ENCODE results near the gene SACS. TPM values are rescaled to one million over a fixed set of nuclear protein-coding genes. Genes with fewer than 3 reads are reported as not detected.

Gene SACS
- total and polyA plus RNA-seq, 2 of the 8 experiments (the other 6 are each of a cell fraction or from before 2014, with no cell fraction given), result 11.0 to 54.2 TPM

GRCh38 chr13:23386533-23386932 is 47.0 kb downstream of the SACS start (continued):
- TF ChIP-seq CHD7 (IDR thresholded peaks at IDR 0.05; ENCODE audit: insufficient replicate concordance, low read length), result no peak
- TF ChIP-seq GABPA (IDR thresholded peaks at IDR 0.05; ENCODE audit: borderline replicate concordance, insufficient read depth, low read length), result no peak
- TF ChIP-seq SRF (IDR thresholded peaks at IDR 0.05; ENCODE audit: low read depth, low read length), result no peak
- no peak for TF ChIP-seq POLR2AphosphoS5 (IDR thresholded peaks at IDR 0.05; ENCODE audit: low read depth, low read length)
- TF ChIP-seq SAP30 (IDR thresholded peaks at IDR 0.05; ENCODE audit: insufficient read depth, insufficient replicate concordance, low read length), result no peak
- TF ChIP-seq MAX (IDR thresholded peaks at IDR 0.05), result no peak
- TF ChIP-seq POLR2A (IDR thresholded peaks at IDR 0.05; ENCODE audit: control extremely low read depth in 1 of 2, low read depth in 2 of 2, low read length in 2 of 2), result no peak

Data from H1 (cell line).